Measurements from ENCODE around the gene ATF6. TPM values are rescaled to one million over a fixed set of nuclear protein-coding genes. Genes with fewer than 3 reads are reported as not detected.

ATF6 gene
- total and polyA plus RNA-seq, 2 of the 8 experiments (the other 6 are each of a cell fraction or from before 2014, with no cell fraction given), result 4.6 to 10.0 TPM

DNA sequence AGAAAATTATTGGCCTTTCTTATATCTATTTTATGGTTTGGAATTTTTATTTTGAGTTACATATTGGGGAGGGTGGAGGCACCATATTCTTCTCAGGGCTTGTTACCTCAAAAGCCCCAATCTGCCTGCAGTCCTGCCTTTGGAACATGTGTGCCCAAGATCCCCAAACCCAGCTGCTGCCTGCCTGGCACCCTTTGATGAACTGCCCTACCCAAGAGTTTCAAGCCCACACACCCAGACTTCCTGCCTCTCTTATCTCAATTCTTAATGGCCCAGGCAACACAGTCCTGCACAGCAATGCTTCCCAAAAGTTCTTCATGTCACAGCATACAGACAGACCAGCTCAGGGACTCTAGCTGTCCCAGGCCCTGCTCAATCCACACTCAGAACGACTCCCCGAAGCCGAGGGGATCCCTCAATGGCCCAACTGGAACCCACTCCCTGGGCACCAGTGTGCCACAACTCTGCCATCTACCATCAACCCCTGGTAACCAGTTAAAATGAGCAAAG lies 238.4 kb downstream of the ATF6 start:
- Histone ChIP-seq H3K4me2 (ENCODE audit: insufficient read depth in 1 of 2, low read depth in 2 of 2, low read length in 2 of 2) (no peak overlapping the region), H2AFZ (ENCODE audit: low read length) (no peak overlapping the region), H3K4me1 (replicated peaks in 1 of 4; ENCODE audit: control insufficient read depth in 3 of 4, insufficient read depth in 4 of 4, low read length in 3 of 4) (peaks cover 2 to 4% (median 3%) of the 10 kb centered on the region in 4 experiments; a peak in 3 of 7 replicates), H4K20me1 (replicated peaks in 1 of 2; ENCODE audit: control insufficient read depth in 1 of 2, insufficient read depth in 2 of 2, low read length in 2 of 2) (no peaks in the 10 kb centered on the region), H3K9me3 (ENCODE audit: insufficient read depth in 2 of 2, low read depth in 1 of 2, low read length in 1 of 2) (no peaks in the 10 kb centered on the region), H3K27ac (ENCODE audit: low read depth, low read length) (no peak overlapping the region), H3K4ac (replicated peaks; ENCODE audit: insufficient read length, low read depth, low read length) (no peak overlapping the region), H3K9ac (replicated peaks in 1 of 4; ENCODE audit: extremely low read depth in 1 of 4, low read depth in 3 of 4, low read length in 3 of 4) (no peak overlapping the region), H2BK120ac (replicated peaks; ENCODE audit: low read depth, low read length) (no peak overlapping the region), H3K79me2 (ENCODE audit: control insufficient read depth in 1 of 2, insufficient read depth in 2 of 2, low read length in 2 of 2) (no peaks in the 10 kb centered on the region), H3K56ac (replicated peaks; ENCODE audit: insufficient read length, low read depth, low read length) (no peak overlapping the region), H3K23ac (ENCODE audit: insufficient read length) (no peak overlapping the region), H3K36me3 (ENCODE audit: control insufficient read depth in 2 of 4, insufficient read depth in 4 of 4, low read length in 3 of 4) (no peaks in the 10 kb centered on the region), H4K91ac (replicated peaks; ENCODE audit: insufficient read length, low read length) (no peak overlapping the region), H3K4me3 (ENCODE audit: extremely low read depth in 1 of 4, insufficient read depth in 2 of 4, low read depth in 3 of 4, low read length in 4 of 4) (no peak overlapping the region), H3K79me1 (ENCODE audit: low read depth, low read length) (no peaks in the 10 kb centered on the region), H3K27me3 (replicated peaks in 1 of 4; ENCODE audit: control insufficient read depth in 3 of 4, extremely low read depth in 1 of 4, insufficient read depth in 3 of 4, low read length in 3 of 4) (no peaks in the 10 kb centered on the region), H2AK5ac (ENCODE audit: low read depth, low read length) (no peak overlapping the region), H4K8ac (ENCODE audit: extremely low read depth, insufficient read depth, low read length) (no peak overlapping the region), H2BK12ac (ENCODE audit: low read depth, low read length) (no peak overlapping the region), H3K23me2 (ENCODE audit: low read depth, low read length) (no peaks in the 10 kb centered on the region), H2BK15ac (ENCODE audit: low read length) (no peak overlapping the region), H3K14ac (ENCODE audit: insufficient read length) (no peak overlapping the region), H4K5ac (ENCODE audit: insufficient read length, low read depth, low read length) (no peak overlapping the region), H3K18ac (ENCODE audit: extremely low read depth, low read length) (no peak overlapping the region), H2BK5ac (ENCODE audit: low read depth, low read length) (no peak overlapping the region), H2BK20ac (ENCODE audit: low read length) (no peak overlapping the region)
- FAIRE-seq (no peak), DNase-seq (ENCODE audit: low read depth in 1 of 2, low spot score in 2 of 2) (no peak)
- POLR2A ChIA-PET (ENCODE audit: partially characterized antibody), result interaction anchor here (0.7 to 1.7 kb wide), 2 partner anchors 17 to 293 kb away, joined by 3 read pairs; no protein-coding TSS in a partner anchor
- WGBS, 2 experiments (ENCODE audit: extremely low coverage in 1 of 2, insufficient coverage in 1 of 2, insufficient read length in 1 of 2, insufficient replicate concordance in 2 of 2, low coverage in 1 of 2, low lambda C conversion rate in 2 of 2, missing lambda C conversion rate in 1 of 2), result 93% methylated on average over 3 of the region's 3 CpGs; no CpG with 5 or more reads in 1 of the 2 experiments
- CTCF ChIA-PET (ENCODE audit: partially characterized antibody), result interaction anchor here (0.8 kb wide), 1 partner anchor 12 kb away, joined by 3 read pairs; no protein-coding TSS in a partner anchor
- TF ChIP-seq SP1 (IDR thresholded peaks at IDR 0.05; ENCODE audit: low read depth, low read length) (no peak), TAF1 (IDR thresholded peaks at IDR 0.05; ENCODE audit: low read depth, low read length) (no peak), SAP30 (IDR thresholded peaks at IDR 0.05; ENCODE audit: insufficient read depth, insufficient replicate concordance, low read length) (no peak), HDAC6 (IDR thresholded peaks at IDR 0.05; ENCODE audit: low read depth, low read length) (no peak), GABPA (IDR thresholded peaks at IDR 0.05; ENCODE audit: borderline replicate concordance, insufficient read depth, low read length) (no peak), BRCA1 (IDR thresholded peaks at IDR 0.05; ENCODE audit: low read depth, low read length) (no peak), USF2 (IDR thresholded peaks at IDR 0.05; ENCODE audit: low read length) (no peak), RAD21 (IDR thresholded peaks at IDR 0.05 in 1 of 2, conservative IDR thresholded peaks at IDR 0.05 in 1 of 2; ENCODE audit: low read depth in 2 of 2, low read length in 2 of 2) (no peak), ATF2 (IDR thresholded peaks at IDR 0.05; ENCODE audit: low read length) (no peak), KDM4A (IDR thresholded peaks at IDR 0.05; ENCODE audit: low read depth, low read length, severe bottlenecking) (no peak)

All from H1 (cell line).